ENCODE data around the gene OR51B4.
"Not testable (repeated sequence)": the region's sequence is repeated elsewhere in the genome, so short reads cannot be mapped to it uniquely, and the experiment has no call there.

Gene OR51B4

GRCh38 chr11:5276697-5277096 lies 25.0 kb downstream of the OR51B4 start:
- DNase-seq (ENCODE audit: insufficient read length, low spot score): no peak
- FAIRE-seq: no peak

DNA sequence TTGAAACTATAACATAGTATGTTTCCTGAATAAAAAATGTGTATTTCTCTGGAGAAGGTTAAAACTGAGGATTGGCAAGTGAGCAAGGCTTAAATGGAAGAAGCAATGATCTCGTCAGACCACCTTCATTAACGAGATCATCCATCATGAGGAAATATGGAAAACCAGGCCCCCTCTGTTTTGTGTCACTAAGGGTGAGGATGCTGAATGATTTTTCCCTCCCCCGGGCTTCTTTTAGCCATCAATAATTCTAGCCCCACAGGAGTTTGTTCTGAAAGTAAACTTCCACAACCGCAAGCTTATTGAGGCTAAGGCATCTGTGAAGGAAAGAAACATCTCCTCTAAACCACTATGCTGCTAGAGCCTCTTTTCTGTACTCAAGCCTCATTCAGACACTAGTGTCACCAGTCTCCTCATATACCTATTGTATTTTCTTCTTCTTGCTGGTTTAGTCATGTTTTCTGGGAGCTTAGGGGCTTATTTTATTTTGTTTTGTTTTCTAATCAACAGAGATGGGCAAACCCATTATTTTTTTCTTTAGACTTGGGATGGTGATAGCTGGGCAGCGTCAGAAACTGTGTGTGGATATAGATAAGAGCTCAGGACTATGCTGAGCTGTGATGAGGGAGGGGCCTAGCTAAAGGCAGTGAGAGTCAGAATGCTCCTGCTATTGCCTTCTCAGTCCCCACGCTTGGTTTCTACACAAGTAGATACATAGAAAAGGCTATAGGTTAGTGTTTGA lies 26.2 kb downstream of the OR51B4 start:
- no peak for FAIRE-seq
- DNase-seq (ENCODE audit: insufficient read length, low spot score): no peak

- peak; percentile 54 for FAIRE-seq
- no peak for DNase-seq (ENCODE audit: insufficient read length, low spot score)
Observed at GRCh38 chr11:5274395-5274794, 27.4 kb downstream of the OR51B4 start.

DNA sequence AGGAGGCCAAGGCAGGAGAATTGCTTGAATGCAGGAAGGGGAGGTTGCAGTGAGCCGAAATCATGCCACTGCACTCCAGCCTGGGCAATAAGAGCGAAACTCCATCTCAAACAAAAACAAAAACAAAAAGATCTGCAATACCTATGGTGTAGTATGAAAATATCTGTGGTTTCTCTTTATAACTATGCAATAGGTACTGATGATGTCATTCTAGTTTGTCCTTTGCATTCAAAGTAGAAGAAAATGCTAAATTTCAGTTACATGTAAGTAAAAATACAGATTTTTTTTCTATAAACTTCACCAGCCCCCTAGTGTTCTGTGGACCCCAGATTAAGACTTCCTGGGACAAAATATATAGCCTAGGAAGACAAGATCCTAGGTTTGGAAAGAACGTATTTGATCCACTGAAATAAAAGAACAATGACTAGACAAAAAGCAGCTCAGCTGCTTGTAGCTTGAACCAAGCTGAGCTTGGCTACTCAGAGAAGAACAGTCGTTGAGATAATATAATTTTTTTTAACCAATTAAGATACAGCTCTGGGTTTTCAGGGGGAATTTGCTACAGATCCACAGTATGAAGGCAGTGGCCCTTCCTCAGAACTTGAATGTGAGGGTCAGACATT lies 29.2 kb downstream of the OR51B4 start:
- no peak for FAIRE-seq
- no peak for DNase-seq (ENCODE audit: insufficient read length, low spot score)

GRCh38 chr11:5269715-5270147 lies 32.0 kb downstream of the OR51B4 start, which contains the start of gene HBE1:
Gene HBE1, minus strand, starts transcription at chr11:5269945. Its CDS starts 55 bp downstream, at chr11:5269890.
- FAIRE-seq: no peak
- no peak for DNase-seq (ENCODE audit: insufficient read length, low spot score)

- DNase-seq (ENCODE audit: insufficient read length, low spot score): no peak
- FAIRE-seq: no peak
Observed at GRCh38 chr11:5267033-5267563, 34.6 kb downstream of the OR51B4 start.

GRCh38 chr11:5266609-5267008 lies 35.1 kb downstream of the OR51B4 start:
- FAIRE-seq (no peak), DNase-seq (ENCODE audit: insufficient read length, low spot score) (no peak)

- DNase-seq (ENCODE audit: insufficient read length, low spot score): no peak
- FAIRE-seq: no peak
Observed at GRCh38 chr11:5265832-5266231, 35.9 kb downstream of the OR51B4 start.

GRCh38 chr11:5258543-5259262 lies 43.0 kb downstream of the OR51B4 start:
- FAIRE-seq: no peak

DNA sequence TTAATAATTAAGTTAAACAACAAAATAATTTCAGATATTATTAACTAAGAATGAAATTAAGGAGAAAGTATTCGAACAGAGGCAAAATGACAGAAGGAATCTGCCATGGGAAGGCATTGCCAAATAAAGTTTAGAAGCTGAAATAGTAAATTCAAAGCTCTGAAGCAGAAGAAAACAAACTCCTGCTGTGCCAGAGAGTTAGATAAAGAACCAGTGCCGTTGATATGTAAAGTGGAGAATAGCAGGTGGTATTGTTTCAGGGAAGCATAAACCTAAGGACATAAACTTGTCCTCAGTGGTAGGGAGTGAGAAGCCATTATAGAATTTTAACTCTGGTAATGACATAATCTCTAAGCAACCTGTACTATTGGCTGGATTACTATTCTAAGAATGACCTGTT lies 44.5 kb downstream of the OR51B4 start:
- FAIRE-seq (no peak), DNase-seq (ENCODE audit: insufficient read length, low spot score) (no peak)

More at GRCh38 chr11:5258543-5259262, 43.0 kb downstream of the OR51B4 start:
- no peak for DNase-seq (ENCODE audit: insufficient read length, low spot score)

- FAIRE-seq; DNase-seq (ENCODE audit: insufficient read length, low spot score): not testable (repeated sequence)
Observed at GRCh38 chr11:5254646-5255413, 46.9 kb downstream of the OR51B4 start, which contains the start of gene HBG2. Gene HBG2, minus strand, starts transcription at chr11:5254781. Its CDS starts 53 bp downstream, at chr11:5254728.

DNA sequence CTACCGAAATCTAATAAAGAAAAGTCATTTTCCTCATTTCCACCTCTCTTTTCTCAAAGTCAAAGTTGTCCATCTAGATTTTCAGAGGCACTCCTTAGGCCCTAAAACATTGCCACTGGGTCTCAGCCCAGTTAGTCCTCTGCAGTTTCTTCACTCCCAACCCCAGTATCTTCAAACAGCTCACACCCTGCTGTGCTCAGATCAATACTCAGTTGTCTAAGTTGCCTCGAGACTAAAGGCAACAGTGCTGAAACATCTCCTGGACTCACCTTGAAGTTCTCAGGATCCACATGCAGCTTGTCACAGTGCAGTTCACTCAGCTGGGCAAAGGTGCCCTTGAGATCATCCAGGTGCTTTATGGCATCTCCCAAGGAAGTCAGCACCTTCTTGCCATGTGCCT lies 47.7 kb downstream of the OR51B4 start:
- FAIRE-seq; DNase-seq (ENCODE audit: insufficient read length, low spot score): not testable (repeated sequence)

- FAIRE-seq; DNase-seq (ENCODE audit: insufficient read length, low spot score): not testable (repeated sequence)
Observed at GRCh38 chr11:5253440-5253839, 48.3 kb downstream of the OR51B4 start.

DNA sequence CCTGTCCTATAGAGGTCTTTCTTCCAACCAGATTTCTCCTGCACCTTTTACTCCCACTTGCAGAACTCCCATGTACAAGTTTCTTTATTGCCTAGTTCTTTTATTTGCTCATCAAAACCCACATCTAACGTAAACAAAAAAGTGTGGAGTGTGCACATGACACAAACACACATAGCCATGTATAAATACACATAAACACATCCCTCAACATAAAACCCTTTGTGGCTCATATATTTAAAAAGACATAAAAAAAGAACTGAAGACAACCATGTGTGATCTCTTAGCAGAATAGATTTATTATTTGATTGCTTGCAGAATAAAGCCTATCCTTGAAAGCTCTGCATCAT lies 48.9 kb downstream of the OR51B4 start:
- no peak for DNase-seq (ENCODE audit: insufficient read length, low spot score)
- no peak for FAIRE-seq

DNA sequence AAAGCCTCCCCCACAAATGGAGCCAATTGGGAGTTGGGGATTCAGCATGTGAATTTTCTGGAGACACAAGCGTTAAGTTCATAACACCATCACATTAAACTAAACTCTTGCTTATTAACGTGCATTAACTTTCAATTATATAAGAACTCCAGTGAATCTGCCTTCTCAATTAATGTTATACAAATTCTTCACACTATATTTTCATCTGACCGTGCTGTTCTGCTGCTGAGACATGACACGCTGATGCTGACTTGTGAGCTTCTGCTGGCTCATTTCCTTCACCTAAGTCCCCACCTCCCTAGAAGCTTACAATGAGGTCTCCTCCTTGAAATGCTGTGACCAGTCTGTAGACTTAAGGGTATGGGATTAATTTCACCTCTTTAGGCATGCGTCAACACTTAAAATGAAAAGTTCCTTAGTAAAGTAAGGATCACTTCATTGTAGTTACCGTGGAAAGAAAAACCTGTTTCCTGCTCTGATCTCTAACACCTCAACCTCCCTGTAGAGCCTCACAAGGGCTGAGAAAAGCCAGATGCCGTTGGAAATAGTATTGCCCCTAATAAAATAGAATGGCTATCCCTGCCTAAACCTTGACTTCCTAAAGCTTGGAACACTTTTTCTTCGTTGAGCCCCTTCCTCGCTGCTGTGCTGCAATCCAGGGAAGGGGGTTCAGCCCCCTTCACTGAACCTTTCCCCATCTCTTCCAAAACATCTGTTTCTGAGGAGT lies 49.4 kb downstream of the OR51B4 start:
- DNase-seq (ENCODE audit: insufficient read length, low spot score): no peak
- no peak for FAIRE-seq

DNA sequence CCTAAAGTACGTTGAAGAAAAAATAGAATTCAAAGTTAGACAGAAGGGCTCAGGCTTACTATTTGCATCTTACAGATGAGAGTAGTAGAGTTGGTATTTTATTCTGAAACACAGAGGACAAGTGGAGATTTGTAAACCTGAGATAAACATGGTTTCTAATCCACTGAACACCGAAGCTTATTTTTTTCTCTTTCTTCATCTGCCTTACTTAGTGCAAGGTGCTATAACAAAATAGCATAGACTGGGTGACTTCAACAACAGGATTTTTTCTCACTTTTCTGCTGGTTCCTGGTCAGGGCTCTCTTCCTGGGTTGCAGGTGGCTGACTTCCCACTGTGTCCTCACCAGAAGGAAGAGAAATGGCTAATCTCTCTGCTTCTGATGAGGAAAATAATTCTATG lies 50.0 kb downstream of the OR51B4 start:
- DNase-seq (ENCODE audit: insufficient read length, low spot score) (no peak), FAIRE-seq (no peak)
